Caco-2 (cell line): ENCODE data around the gene VPS45. TPM values are rescaled to one million over a fixed set of nuclear protein-coding genes. Genes with fewer than 3 reads are reported as not detected.

Experiments
- BruUV-seq: library from RNA; stranded (reverse); fragments of 400-500 nt; replicated peaks from 2 replicates; lab custom pipeline; 2021; lab: Mats Ljungman, UMichigan
- CTCF ChIA-PET: fragments of 300-600 bp; sonication (Branson Sonifier 250); formaldehyde crosslinking; loops from one replicate; lab custom pipeline; 2022; ENCODE audit warnings: antibody characterized with exemption; lab: Charles Lee
- POLR2A ChIA-PET: fragments of 300-600 bp; sonication (Branson Sonifier 250); formaldehyde crosslinking; loops from one replicate; lab custom pipeline; 2022; ENCODE audit warnings: antibody characterized with exemption; lab: Charles Lee
- DNase-seq, 2 experiments: peaks; one replicate each; pipeline versions ENCODE4 v3.0.0 to v3.0.0-alpha.2; 2020 to 2022
- H3K27me3 ChIP-seq: replicated peaks from 2 replicates; pipeline ENCODE4 v1.6.0; 2011; ENCODE audit warnings: low read length; ENCODE audit not compliant: control insufficient read depth, insufficient read depth
- H3K36me3 ChIP-seq: 2 replicates; pipeline ENCODE4 v1.5.1; 2011; ENCODE audit warnings: low read length; ENCODE audit not compliant: control insufficient read depth, insufficient read depth
- H3K4me1 ChIP-seq: fragments of 250-450 bp; sonication (Bioruptor Pico); 2 replicates; pipeline ENCODE4 v1.5.1; 2020; ENCODE audit warnings: mild to moderate bottlenecking
- H3K4me3 ChIP-seq: 2 replicates; pipeline ENCODE4 v1.5.1; 2011; ENCODE audit warnings: low read depth, mild to moderate bottlenecking, control low read depth, low read length
- H3K9me3 ChIP-seq: fragments of 250-450 bp; sonication (Bioruptor Pico); 2 replicates; pipeline ENCODE4 v1.5.1; 2020; ENCODE audit warnings: mild to moderate bottlenecking, moderate library complexity
- H3K27ac Mint-ChIP-seq: one replicate; pipeline ENCODE4 v1.8.0; 2022; ENCODE audit warnings: mixed read lengths; ENCODE audit not compliant: unreplicated experiment
- H3K27me3 Mint-ChIP-seq: one replicate; pipeline ENCODE4 v1.8.0; 2022; ENCODE audit warnings: mixed read lengths; ENCODE audit not compliant: insufficient read depth, unreplicated experiment
- H3K36me3 Mint-ChIP-seq: one replicate; pipeline ENCODE4 v1.8.0; 2022; ENCODE audit warnings: mild to moderate bottlenecking, mixed read lengths; ENCODE audit not compliant: insufficient read depth, unreplicated experiment
- H3K4me1 Mint-ChIP-seq: one replicate; pipeline ENCODE4 v1.8.0; 2022; ENCODE audit warnings: low read depth, mixed read lengths; ENCODE audit not compliant: unreplicated experiment
- H3K4me3 Mint-ChIP-seq: one replicate; pipeline ENCODE4 v1.8.0; 2022; ENCODE audit warnings: mild to moderate bottlenecking, moderate library complexity, mixed read lengths; ENCODE audit not compliant: unreplicated experiment
- H3K9me3 Mint-ChIP-seq: one replicate; pipeline ENCODE4 v1.8.0; 2022; ENCODE audit warnings: mixed read lengths; ENCODE audit not compliant: unreplicated experiment
- CTCF ChIP-seq, 2 experiments: fragments of 200-600 bp in 1 of 2; IDR thresholded peaks; 1 replicate in 1 of 2; 2 replicates in 1 of 2; pipeline versions ENCODE4 v1.5.1 to v1.8.0; 2011 to 2022; ENCODE audit warnings: antibody characterized with exemption in 1 of 2, control low read depth in 1 of 2, inconsistent platforms in 1 of 2, low read depth in 1 of 2, low read length in 1 of 2, mild to moderate bottlenecking in 1 of 2, moderate library complexity in 1 of 2; ENCODE audit not compliant: insufficient read depth in 1 of 2, severe bottlenecking in 1 of 2, unreplicated experiment in 1 of 2
- intact Hi-C: fragments of 100-400 bp; cut with micrococcal nuclease; formaldehyde crosslinking; loops from one replicate; pipeline ENCODE4 v1.10.0; 2022; ENCODE audit not compliant: unreplicated experiment
- total RNA-seq: library from RNA; stranded (reverse); gene quantifications from 2 replicates; pipeline ENCODE4 v1.2.3, GENCODE V29; 2022

Gene VPS45
- total RNA-seq, 1 experiment from 2014 or later = 19.8 TPM

GRCh38 chr1:150069923-150070322 lies 2.3 kb downstream of the VPS45 start:
- H3K4me1 Mint-ChIP-seq = peaks cover 7% of the 10 kb centered on the region
- Histone ChIP-seq H3K9me3 (no peaks in the 10 kb centered on the region), H3K4me3 (no peak overlapping the region), H3K4me1 (peaks cover 9% of the 10 kb centered on the region; the same call in 1 of the 2 replicates), H3K36me3 (no peaks in the 10 kb centered on the region), H3K27me3 (no peaks in the 10 kb centered on the region)
- intact Hi-C loops = loop anchor here (5.0 kb wide), 1 partner anchor 117 kb away; no protein-coding TSS in a partner anchor
- H3K36me3 Mint-ChIP-seq = peaks cover 19% of the 10 kb centered on the region
- H3K9me3 Mint-ChIP-seq = no peaks in the 10 kb centered on the region
- H3K27me3 Mint-ChIP-seq = no peaks in the 10 kb centered on the region
- no peak overlapping the region for H3K4me3 Mint-ChIP-seq
- ChIA-PET POLR2A (no interaction called here), CTCF (no interaction called here)
- DNase-seq = no peak
- no peak overlapping the region for H3K27ac Mint-ChIP-seq
- BruUV-seq = no TSS peak
- no peak for TF ChIP-seq CTCF (IDR thresholded peaks at IDR 0.05; ENCODE audit: insufficient read depth in 1 of 2, low read depth in 1 of 2, low read length in 1 of 2, severe bottlenecking in 1 of 2, unreplicated experiment in 1 of 2)

- intact Hi-C loops = loop anchor here (1.0 kb wide), 1 partner anchor 96 kb away; no protein-coding TSS in a partner anchor
- peaks cover 22% of the 10 kb centered on the region for H3K36me3 Mint-ChIP-seq
- TF ChIP-seq CTCF (IDR thresholded peaks at IDR 0.05; ENCODE audit: insufficient read depth in 1 of 2, low read depth in 1 of 2, low read length in 1 of 2, severe bottlenecking in 1 of 2, unreplicated experiment in 1 of 2) = peak in 1 of 2 experiments; percentile 20
- no peak overlapping the region for H3K27ac Mint-ChIP-seq
- H3K9me3 Mint-ChIP-seq = no peaks in the 10 kb centered on the region
- Histone ChIP-seq H3K9me3 (no peaks in the 10 kb centered on the region), H3K27me3 (no peaks in the 10 kb centered on the region), H3K36me3 (no peaks in the 10 kb centered on the region), H3K4me3 (no peak overlapping the region), H3K4me1 (no peaks in the 10 kb centered on the region)
- H3K27me3 Mint-ChIP-seq = no peaks in the 10 kb centered on the region
- ChIA-PET POLR2A (no interaction called here), CTCF (interaction anchor here (0.6 to 2.0 kb wide), 3 partner anchors 96 to 145 kb away, joined by 4 to 5 read pairs (median 4); no protein-coding TSS in a partner anchor)
- H3K4me1 Mint-ChIP-seq = peaks cover 7% of the 10 kb centered on the region
- DNase-seq = no peak
- no peak overlapping the region for H3K4me3 Mint-ChIP-seq
- no TSS peak for BruUV-seq
Observed at GRCh38 chr1:150072959-150073358, 5.4 kb downstream of the VPS45 start.

GRCh38 chr1:150073516-150073915 lies 5.9 kb downstream of the VPS45 start:
- TF ChIP-seq CTCF (IDR thresholded peaks at IDR 0.05; ENCODE audit: insufficient read depth in 1 of 2, low read depth in 1 of 2, low read length in 1 of 2, severe bottlenecking in 1 of 2, unreplicated experiment in 1 of 2) = no peak
- CTCF ChIA-PET = interaction anchor here (0.6 to 2.0 kb wide), 3 partner anchors 95 to 144 kb away, joined by 4 to 5 read pairs (median 4); no protein-coding TSS in a partner anchor
- POLR2A ChIA-PET = no interaction called here
- H3K36me3 ChIP-seq = no peaks in the 10 kb centered on the region
- no peaks in the 10 kb centered on the region for H3K27me3 ChIP-seq
- Mint-ChIP-seq H3K27ac (no peak overlapping the region), H3K36me3 (peaks cover 22% of the 10 kb centered on the region), H3K27me3 (no peaks in the 10 kb centered on the region), H3K4me1 (peaks cover 7% of the 10 kb centered on the region), H3K4me3 (no peak overlapping the region), H3K9me3 (no peaks in the 10 kb centered on the region)
- BruUV-seq = no TSS peak
- H3K9me3 ChIP-seq = no peaks in the 10 kb centered on the region
- intact Hi-C loops = loop anchor here (1.0 kb wide), 1 partner anchor 96 kb away; no protein-coding TSS in a partner anchor
- H3K4me3 ChIP-seq = no peak overlapping the region
- DNase-seq = no peak
- H3K4me1 ChIP-seq = no peaks in the 10 kb centered on the region
